Fibroblast of the conjunctiva (primary cell): ENCODE data around the gene FN1.
A peak's percentile ranks its signal among the peaks of the same experiment; 100 is the strongest.

Source experiments
- DNase-seq: peaks from one replicate; pipeline ENCODE4 v3.0.0-alpha.2; 2010; ENCODE audit warnings: low read depth

FN1 gene

GRCh38 chr2:215435870-215436704, at the start of gene FN1:
FN1 (minus strand) TSS chr2:215436068; CDS start chr2:215435802, 266 bp downstream.
- peak; percentile 99 for DNase-seq

DNA sequence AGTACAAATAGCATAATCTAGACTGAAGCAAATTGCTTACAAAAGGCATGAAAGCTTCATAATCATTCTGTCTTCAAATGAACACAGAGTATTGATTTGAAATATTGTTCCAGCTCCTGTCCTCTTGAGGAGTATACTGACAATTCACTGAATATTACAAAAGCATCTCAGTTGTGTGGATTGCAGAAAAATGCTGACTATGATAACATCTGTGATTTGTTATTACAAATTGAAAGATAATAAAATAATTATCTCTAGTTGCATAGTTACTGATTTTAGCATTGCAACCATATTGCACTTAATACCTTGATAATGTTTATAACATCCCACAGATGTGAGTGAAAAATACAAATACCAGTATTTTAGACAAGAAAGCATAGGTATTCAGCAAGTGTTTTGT, 49.2 kb upstream of the FN1 start:
- DNase-seq, result no peak

GRCh38 chr2:215484570-215484969, 48.7 kb upstream of the FN1 start:
- no peak for DNase-seq

GRCh38 chr2:215483431-215483830, 47.6 kb upstream of the FN1 start:
- DNase-seq, result no peak

DNA sequence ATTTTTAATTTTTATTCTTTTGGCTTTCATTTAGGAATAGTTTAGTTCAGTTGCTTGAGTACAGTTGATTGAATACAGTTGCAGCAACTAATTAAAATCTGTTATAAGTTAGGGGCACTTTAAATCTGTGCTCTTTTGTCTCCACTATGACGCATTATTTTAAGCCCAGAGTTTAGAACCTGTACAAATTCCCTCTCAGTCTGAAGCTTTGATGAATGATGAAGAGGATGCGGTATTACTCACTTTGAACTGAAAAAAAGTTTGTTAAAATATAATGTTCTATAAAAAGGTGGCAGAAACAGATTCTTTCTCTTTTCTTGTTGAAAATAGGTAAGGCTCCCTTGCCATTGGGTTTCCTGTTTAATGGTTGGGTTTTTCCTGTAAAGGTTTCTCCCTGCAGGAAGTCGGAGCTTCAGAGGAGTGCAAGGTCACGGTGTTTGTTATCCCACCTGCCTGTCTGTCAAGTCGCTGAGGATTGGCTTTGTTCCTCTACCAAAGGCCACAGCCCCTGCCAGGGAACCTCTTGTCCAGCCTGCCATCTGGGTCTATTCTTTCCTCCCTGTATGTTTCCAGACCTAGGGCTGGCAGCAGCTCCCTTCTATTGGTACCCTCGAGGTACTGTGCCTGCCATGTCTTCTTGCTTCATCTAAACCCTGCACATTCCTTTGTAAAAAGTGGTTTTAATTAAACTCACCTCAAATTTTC, 43.8 kb upstream of the FN1 start:
- no peak for DNase-seq

GRCh38 chr2:215479121-215479520, 43.3 kb upstream of the FN1 start:
- DNase-seq, result no peak

DNA sequence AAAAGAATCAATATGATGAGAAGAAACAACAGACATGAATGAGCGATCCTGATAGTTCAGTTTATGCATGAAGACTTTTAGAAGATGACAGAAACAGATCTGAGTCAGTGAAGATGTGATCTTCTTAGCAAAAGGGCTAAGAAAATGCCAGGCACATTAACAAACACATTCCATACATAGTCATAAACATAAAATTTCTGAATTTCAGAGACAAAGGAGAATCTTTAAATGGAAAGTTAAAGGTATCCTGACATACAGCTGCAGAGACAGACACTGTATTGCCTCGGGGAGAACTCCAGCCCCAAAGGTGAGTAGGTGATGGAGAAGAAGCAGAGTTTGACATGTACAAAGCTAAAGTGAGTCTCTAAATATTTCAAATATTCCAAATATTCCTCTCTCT, 40.6 kb upstream of the FN1 start:
- DNase-seq, result no peak

GRCh38 chr2:215466097-215466909, 30.4 kb upstream of the FN1 start:
- DNase-seq, result peak; percentile 41

DNA sequence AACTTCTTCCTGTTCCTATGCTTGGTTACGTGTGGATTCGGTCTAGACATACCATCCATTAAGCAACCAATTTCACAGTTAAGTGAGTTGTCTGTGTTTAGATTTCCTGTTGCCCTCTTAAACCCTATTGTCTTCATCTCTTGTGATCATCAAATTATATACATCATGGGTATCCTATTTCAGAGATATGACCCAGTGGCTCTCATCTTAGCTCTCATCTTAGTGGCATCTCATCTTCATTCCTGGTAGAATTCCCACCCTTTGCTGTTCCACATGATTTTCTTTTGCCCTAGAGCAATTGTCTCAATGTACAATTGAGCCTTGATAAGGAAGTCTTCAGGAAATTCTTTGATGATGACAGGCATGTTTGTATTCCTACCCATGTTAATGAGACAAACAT, 29.4 kb upstream of the FN1 start:
- no peak for DNase-seq

GRCh38 chr2:215461836-215462532, 26.1 kb upstream of the FN1 start:
- peak; percentile 22 for DNase-seq

DNA sequence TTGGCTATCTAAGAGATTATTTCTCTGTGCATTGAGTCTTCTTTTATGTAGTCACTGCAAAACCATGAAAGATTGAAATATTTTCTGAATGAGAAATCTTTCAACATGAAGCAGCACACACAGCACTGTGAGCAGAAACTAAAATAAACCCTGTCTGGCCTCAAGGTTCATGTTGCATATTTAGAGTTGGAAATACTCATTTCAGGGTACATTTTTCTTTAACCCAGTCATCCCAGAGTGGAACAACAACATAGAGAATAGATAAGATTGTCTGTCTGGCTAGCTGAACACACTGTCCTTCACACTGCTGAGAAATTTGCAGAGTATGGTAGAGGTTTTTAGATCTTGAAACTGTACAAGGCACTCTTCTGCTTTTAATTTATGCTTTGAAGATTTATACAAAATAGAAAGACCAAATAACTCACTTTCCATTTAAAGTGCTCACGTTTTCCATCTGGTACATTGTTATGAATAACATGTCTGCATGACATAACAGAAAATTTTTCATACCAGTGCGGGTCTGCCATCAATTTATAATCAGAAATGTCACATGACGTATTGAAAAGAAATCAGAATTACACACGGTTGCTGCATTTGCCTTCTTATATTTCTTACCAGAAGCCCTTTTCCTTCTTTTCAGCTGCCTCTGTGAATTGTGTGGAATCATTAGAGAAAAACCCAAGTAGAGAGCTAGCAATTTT, 25.0 kb upstream of the FN1 start:
- peak; percentile 88 for DNase-seq

DNA sequence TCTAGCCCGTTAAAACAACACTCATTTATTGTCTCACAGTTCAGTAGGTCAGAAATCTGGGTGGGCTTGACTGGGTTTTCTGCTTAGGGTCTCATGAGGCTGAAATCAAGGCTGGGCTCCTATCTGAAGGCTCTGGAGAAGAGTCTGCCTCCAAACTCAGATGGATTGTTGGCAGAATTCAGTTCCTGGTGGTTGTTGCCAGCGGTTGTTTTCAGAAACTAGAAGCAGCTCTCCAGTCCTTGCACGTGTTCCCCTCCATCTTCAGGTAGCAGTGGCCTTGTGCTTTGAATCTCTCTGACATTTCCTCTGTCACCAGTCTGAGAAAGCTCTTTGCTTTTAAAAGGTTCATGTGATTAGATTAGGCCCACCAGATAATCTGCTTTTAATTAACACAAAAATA, 20.1 kb upstream of the FN1 start:
- no peak for DNase-seq

GRCh38 chr2:215454519-215455246, 18.8 kb upstream of the FN1 start:
- no peak for DNase-seq

DNA sequence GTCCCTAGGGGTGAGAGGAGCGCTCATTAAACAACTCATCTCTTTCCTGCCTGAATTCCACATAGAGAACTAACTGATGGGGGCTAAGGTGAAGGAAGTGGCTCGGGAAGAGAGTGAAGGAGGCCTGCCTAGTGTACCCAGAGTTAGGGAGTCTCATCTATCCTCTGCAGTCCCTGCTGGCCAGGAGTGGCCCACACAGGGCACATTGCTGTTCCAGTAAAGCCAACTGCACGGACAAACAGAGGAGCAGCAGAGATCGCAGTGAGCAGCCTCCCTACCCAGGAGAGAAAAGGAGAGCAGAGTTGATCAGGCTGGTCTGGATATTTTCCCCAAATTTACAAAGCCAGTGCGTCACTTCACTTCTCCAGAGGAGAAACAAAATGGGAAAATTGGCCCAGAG, 16.9 kb upstream of the FN1 start:
- DNase-seq, result no peak

- DNase-seq, result no peak
Measured at GRCh38 chr2:215451012-215451756, 15.3 kb upstream of the FN1 start.

DNA sequence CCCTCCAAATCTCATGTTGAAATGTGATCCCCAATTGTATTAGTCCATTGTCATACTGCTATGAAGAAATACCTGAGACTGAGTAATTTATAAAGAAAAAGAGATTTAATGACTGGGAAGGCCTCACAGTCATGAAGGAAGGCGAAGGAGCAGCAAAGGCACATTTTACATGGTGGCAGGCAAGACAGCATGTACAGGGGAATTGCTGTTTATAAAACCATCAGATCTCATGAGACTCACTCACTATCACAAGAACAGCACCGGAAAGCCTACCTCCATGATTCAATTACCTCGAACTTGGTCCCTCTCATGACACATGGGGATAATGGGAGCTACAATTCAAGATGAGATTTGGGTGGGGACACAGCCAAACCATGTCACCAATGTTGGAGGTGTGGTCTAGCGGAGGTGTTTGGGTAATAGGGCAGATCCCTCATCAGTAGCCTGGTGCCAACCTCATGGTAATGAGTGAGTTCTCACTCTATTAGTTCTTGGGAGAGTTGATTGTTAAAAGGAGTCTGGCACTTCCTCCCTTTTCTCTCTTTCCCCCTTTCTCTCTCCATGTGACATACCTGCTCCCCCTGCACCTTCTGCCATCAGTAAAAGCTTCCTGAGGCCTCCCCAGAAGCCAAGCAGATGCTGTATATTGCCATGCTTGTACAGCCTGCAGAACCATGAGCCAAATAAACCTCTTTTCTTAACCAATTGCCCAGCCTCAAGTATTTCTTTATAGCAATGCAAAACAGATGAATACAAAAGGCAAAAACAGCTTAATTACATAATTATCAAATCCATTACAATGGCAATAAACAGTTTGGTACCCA, 14.5 kb upstream of the FN1 start:
- no peak for DNase-seq

- DNase-seq, result no peak
Measured at GRCh38 chr2:215447673-215448081, 11.8 kb upstream of the FN1 start.

DNA sequence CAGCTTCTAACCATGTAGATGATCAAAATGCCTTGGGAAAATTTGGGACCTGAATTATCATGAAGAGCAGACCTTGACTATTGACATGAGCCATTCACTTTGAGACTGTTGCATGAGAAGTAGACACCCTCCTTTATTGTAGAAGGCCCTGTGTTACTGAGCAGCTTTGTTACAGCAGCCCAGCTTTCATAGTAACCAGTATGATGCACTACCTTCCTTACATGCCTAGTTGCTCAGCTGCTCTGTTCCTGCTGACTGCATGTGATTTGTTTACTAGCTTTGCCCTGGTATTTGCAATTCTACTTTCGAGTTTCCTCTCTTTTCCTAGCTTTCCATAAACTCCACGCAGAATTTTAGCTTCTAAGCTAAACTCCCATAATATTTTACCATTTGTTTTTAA, 11.2 kb upstream of the FN1 start:
- no peak for DNase-seq

DNA sequence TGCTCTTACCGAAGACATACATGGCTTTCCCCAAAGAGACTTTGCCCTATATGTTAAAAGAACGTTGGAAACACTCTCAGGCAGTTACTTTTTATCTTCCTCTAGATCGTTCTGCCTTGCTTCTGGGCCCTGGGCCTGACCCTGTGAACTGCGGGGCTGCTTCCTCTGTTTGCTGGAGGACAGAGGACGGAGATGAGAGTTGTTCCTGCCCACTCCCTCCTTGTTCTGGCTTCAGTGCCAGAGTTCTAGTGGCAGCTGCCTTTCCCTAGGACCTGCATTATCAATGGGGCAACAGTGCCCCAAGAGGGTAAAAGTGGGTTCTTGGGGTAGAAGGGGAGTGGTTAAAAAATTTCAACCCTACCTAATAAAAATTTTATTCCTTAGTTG, 6.5 kb upstream of the FN1 start:
- DNase-seq, result no peak
